Sigmoid colon (tissue), 7 donors: ENCODE data around the gene TNK2. TPM values are rescaled to one million over a fixed set of nuclear protein-coding genes. Genes with fewer than 3 reads are reported as not detected.

Experiments used
- DNase-seq: peaks from one replicate; pipeline ENCODE4 v3.0.0-alpha.2; 2019
- H3K27ac ChIP-seq, 4 donors: fragments of 200-600 bp; sonication (generic); one replicate each; pipeline ENCODE4 v1.5.1; 2016 to 2019; ENCODE audit warnings: mild to moderate bottlenecking in 1 of 4
- H3K27me3 ChIP-seq, 3 donors: fragments of 200-600 bp; sonication (generic); one replicate each; pipeline ENCODE4 v1.5.1; 2019; ENCODE audit warnings: mild to moderate bottlenecking in 1 of 3
- H3K36me3 ChIP-seq, 4 donors: fragments of 200-600 bp; sonication (generic); one replicate each; pipeline ENCODE4 v1.5.1; 2016 to 2019
- H3K4me1 ChIP-seq, 4 donors: fragments of 200-600 bp; sonication (generic); one replicate each; pipeline ENCODE4 v1.5.1; 2017 to 2019
- H3K4me3 ChIP-seq, 4 donors: fragments of 200-600 bp; sonication (generic); one replicate each; pipeline ENCODE4 v1.5.1; 2017 to 2019; ENCODE audit warnings: mild to moderate bottlenecking in 2 of 4, moderate library complexity in 1 of 4
- H3K9me3 ChIP-seq, 4 donors: fragments of 200-600 bp in 3 of 4; sonication (generic) in 3 of 4; one replicate each; pipeline versions ENCODE4 v1.5.1 to v1.6.1; 2013 to 2019
- EP300 ChIP-seq, 4 donors: sonication (generic); formaldehyde crosslinking; IDR thresholded peaks; one replicate each; pipeline ENCODE4 v1.6.1; 2017; ENCODE audit warnings: antibody characterized with exemption in 4 of 4
- POLR2A ChIP-seq, 2 donors: fragments of 450-650 bp; IDR thresholded peaks; one replicate each; pipeline ENCODE4 v1.6.1; 2016; ENCODE audit warnings: antibody characterized with exemption in 2 of 2, mild to moderate bottlenecking in 2 of 2, moderate library complexity in 2 of 2
- POLR2AphosphoS5 ChIP-seq, 4 donors: sonication (generic); formaldehyde crosslinking; IDR thresholded peaks; one replicate each; pipeline ENCODE4 v1.6.1; 2017; ENCODE audit warnings: antibody characterized with exemption in 4 of 4
- WGBS, 2 donors: extraction: QIAGEN DNeasy Blood & Tissue Kit; methylation state at CpG; one replicate each; pipeline ENCODE4 v1.1.7; 2013; 5-methylcytosine and 5-hydroxymethylcytosine counted together
- intact Hi-C: fragments of 100-400 bp; cut with DNase I; formaldehyde crosslinking; loops from one replicate; pipeline ENCODE4 v1.15.1; 2023
- polyA plus RNA-seq, 3 donors: library from polyadenylated mRNA; stranded (reverse); fragments of 200-250 nt; gene quantifications; one replicate each; pipeline ENCODE4 v1.2.3, GENCODE V29; 2013
- total RNA-seq, 4 donors: library from RNA; depleted of rRNA; stranded (reverse); fragments of >200 nt; gene quantifications; one replicate each; pipeline ENCODE4 v1.1.0, GENCODE V29; 2016
- TF ChIP-seq, protein P1 (sequence below), 4 experiments: fragments of 450-650 bp in 3 of 4; fragments of 200-600 bp in 1 of 4; IDR thresholded peaks; one replicate each; pipeline ENCODE4 v1.5.1; 2016 to 2019; ENCODE audit warnings: antibody characterized with exemption in 4 of 4, mild to moderate bottlenecking in 3 of 4, moderate library complexity in 2 of 4
- donor health status: healthy with polysubstance abuse.
- donor health status: Bipolar disorder and iron deficiency.
- donor health status: healthy.

Gene TNK2
- total and polyA plus RNA-seq, 7 donors, result 8.4 to 44.0 (median 17.1) TPM

DNA sequence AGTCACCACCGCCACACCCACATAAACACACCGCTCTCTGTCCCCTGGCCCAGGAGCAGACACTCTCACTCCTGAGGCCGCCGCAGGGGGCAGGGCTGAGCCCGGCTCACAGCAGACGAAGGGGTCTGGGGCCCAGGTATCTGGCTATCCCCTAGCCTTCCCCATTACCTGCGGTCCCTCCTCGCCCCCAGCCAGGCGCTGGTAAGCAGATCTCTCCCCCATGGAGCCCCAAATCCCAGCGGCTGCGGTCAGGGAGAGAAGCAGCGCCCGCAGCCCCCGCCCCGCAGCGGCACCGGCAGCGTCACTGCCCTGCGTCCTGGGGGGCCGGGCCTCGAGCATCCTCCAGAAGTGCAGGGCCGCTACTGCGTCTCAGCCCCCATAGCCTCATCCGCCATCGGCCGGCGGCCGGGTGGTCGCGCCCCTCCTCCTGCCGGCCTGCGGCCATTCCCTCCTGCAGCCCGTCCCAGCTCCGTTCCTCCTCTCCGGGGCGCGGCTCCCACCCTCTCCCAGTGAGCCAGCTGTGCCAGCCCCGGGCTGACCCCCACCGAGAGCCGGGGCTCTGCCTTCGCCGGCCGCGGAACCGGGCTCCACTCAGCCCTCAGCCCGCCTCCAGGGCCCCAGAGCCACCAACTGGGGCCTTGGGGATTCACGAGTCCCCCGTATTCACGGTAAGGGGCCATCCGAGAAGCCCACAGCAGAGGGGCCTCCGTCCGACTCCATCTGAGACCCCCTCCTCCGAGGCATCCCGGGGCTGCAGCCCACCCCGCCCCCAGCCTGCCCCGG, 13.1 kb downstream of the TNK2 start:
- WGBS, 2 donors, result 1% methylated on average over 56 of the region's 56 CpGs

DNA sequence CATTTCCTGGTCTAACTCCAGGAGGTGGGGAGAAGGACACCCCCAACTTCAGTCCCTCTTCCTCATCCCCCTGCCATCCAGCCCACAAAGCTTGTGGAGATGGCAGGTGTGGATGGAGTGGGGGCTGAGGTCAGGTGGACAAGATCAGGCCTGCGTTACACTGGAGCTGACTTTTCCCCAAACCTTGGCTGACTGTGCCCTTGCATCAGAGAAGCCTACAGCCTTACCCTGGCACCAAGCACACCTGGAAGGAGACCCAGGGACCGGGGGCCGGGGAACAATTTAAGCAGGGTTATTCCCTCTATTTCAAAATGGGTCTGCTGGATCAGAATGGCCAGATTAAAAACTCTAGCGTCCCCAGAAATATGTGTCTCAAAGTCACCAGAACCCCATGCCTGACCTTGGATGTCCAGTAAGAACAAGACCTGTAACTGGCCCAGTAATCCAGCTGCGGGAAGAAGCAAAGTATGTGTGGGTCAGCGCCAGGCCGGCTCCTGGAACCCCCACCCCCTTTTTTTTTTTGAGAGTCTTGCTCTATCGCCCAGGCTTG, 14.4 kb downstream of the TNK2 start:
- DNase-seq, result no peak
- peak overlapping the region in 1 of 4 donors; percentile 82 for H3K4me3 ChIP-seq
- peaks cover 0 to 76% (median 66%) of the 10 kb centered on the region in 4 donors for H3K4me1 ChIP-seq
- no peaks in the 10 kb centered on the region for H3K9me3 ChIP-seq
- WGBS, 2 donors, result 88 to 89% methylated on average over 8 of the region's 8 CpGs
- H3K27ac ChIP-seq, result peak overlapping the region; percentile 90 to 95 (median 93)
- no peak for TF ChIP-seq EP300 (IDR thresholded peaks at IDR 0.05)
- no peak for TF ChIP-seq POLR2A (IDR thresholded peaks at IDR 0.05)
- TF ChIP-seq, protein P1, sequence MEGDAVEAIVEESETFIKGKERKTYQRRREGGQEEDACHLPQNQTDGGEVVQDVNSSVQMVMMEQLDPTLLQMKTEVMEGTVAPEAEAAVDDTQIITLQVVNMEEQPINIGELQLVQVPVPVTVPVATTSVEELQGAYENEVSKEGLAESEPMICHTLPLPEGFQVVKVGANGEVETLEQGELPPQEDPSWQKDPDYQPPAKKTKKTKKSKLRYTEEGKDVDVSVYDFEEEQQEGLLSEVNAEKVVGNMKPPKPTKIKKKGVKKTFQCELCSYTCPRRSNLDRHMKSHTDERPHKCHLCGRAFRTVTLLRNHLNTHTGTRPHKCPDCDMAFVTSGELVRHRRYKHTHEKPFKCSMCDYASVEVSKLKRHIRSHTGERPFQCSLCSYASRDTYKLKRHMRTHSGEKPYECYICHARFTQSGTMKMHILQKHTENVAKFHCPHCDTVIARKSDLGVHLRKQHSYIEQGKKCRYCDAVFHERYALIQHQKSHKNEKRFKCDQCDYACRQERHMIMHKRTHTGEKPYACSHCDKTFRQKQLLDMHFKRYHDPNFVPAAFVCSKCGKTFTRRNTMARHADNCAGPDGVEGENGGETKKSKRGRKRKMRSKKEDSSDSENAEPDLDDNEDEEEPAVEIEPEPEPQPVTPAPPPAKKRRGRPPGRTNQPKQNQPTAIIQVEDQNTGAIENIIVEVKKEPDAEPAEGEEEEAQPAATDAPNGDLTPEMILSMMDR (IDR thresholded peaks at IDR 0.05), result no peak
- no peak for TF ChIP-seq POLR2AphosphoS5 (IDR thresholded peaks at IDR 0.05)
- no peaks in the 10 kb centered on the region for H3K27me3 ChIP-seq
- intact Hi-C loops, result loop anchor here (1.0 to 2.0 kb wide), 2 partner anchors 15 to 31 kb away; partner anchors contain the start of gene TNK2
- H3K36me3 ChIP-seq, result no peaks in the 10 kb centered on the region

More for the DNA sequence above, 13.1 kb downstream of the TNK2 start:
- peak overlapping the region; percentile 57 to 82 (median 70) for H3K4me3 ChIP-seq
- no peaks in the 10 kb centered on the region for H3K9me3 ChIP-seq
- peak; percentile 73 for DNase-seq
- intact Hi-C loops, result loop anchor here (2.0 kb wide), 1 partner anchor 14 kb away; the partner anchor contains the start of gene TNK2
- peak overlapping the region; percentile 90 to 95 (median 93) for H3K27ac ChIP-seq
- TF ChIP-seq, protein P1 (IDR thresholded peaks at IDR 0.05), result no peak
- TF ChIP-seq EP300 (IDR thresholded peaks at IDR 0.05) (no peak), POLR2AphosphoS5 (IDR thresholded peaks at IDR 0.05) (no peak), POLR2A (IDR thresholded peaks at IDR 0.05) (no peak)
- H3K36me3 ChIP-seq, result no peaks in the 10 kb centered on the region
- peaks cover 0 to 67% (median 62%) of the 10 kb centered on the region in 4 donors for H3K4me1 ChIP-seq
- no peaks in the 10 kb centered on the region for H3K27me3 ChIP-seq

DNA sequence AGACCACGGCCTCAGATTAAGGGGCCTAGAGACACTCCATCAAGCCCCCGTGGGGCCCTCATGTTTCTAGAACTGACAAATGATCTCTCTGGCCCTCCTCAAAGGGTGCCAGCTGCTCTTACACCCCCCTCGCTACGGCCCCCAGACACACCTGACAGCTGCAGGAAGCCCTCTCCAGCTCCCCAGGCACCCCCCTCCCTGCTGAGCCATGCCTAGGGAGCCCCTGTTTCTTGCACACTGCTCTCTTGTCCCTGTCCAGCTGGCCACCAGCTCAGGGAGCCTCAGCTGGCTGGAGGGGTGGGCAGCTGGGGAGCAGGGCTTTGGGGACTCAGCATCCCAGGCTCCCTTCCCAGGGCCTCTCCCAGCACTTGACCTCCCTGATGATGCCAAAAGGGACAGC, 14.8 kb downstream of the TNK2 start:
- peak overlapping the region in 1 of 4 donors; percentile 45 for H3K4me3 ChIP-seq
- intact Hi-C loops, result no loop called here
- H3K9me3 ChIP-seq, result no peaks in the 10 kb centered on the region
- DNase-seq, result no peak
- H3K27ac ChIP-seq, result peak overlapping the region; percentile 90 to 95 (median 93)
- no peaks in the 10 kb centered on the region for H3K36me3 ChIP-seq
- WGBS, 2 donors, result 59 to 85% methylated on average over 4 of the region's 4 CpGs
- TF ChIP-seq, protein P1 (IDR thresholded peaks at IDR 0.05), result no peak
- TF ChIP-seq POLR2AphosphoS5 (IDR thresholded peaks at IDR 0.05) (no peak), EP300 (IDR thresholded peaks at IDR 0.05) (no peak), POLR2A (IDR thresholded peaks at IDR 0.05) (no peak)
- H3K4me1 ChIP-seq, result peaks cover 0 to 76% (median 66%) of the 10 kb centered on the region in 4 donors
- no peaks in the 10 kb centered on the region for H3K27me3 ChIP-seq

DNA sequence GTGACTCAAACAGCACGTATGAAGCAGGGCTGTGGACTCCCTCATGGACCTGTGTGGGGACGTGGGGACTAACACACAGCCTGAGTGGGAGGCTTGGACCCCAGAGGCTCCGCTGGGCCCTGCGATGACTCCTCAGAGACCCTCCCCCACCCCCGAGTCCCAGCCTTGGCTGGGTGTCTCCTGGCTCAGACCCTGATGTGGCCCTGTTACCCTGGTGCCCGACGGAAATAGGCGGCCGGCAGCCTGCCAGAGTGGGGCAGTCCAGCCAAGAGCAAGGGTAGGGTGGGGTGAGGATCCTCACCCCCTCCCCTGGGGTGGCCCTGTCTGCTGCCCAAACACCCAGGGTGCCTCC, 15.3 kb downstream of the TNK2 start:
- peak; percentile 79 for DNase-seq
- TF ChIP-seq, protein P1 (IDR thresholded peaks at IDR 0.05), result no peak
- peak in 1 of 4 donors; percentile 1 for TF ChIP-seq POLR2AphosphoS5 (IDR thresholded peaks at IDR 0.05)
- Histone ChIP-seq H3K36me3 (peaks cover 0 to 5% (median 0%) of the 10 kb centered on the region in 4 donors), H3K4me1 (peaks cover 0 to 76% (median 65%) of the 10 kb centered on the region in 4 donors), H3K9me3 (no peaks in the 10 kb centered on the region), H3K27me3 (no peaks in the 10 kb centered on the region), H3K27ac (peak overlapping the region; percentile 90 to 95 (median 93)), H3K4me3 (peak overlapping the region in 3 of 4 donors; percentile 36 to 50 (median 45))
- intact Hi-C loops, result no loop called here
- WGBS, 2 donors, result 62 to 75% methylated on average over 9 of the region's 9 CpGs
